Coronary artery (tissue), 2 donors: Measurements from ENCODE around the gene DNAH9.

Experiments
- DNase-seq: peaks from one replicate; pipeline ENCODE4 v3.0.0-alpha.2; 2017; ENCODE audit warnings: low spot score
- H3K27ac ChIP-seq, 2 donors: fragments of 200-600 bp; sonication (generic); one replicate each; pipeline ENCODE4 v1.5.1; 2016 to 2019
- H3K4me3 ChIP-seq: fragments of 200-600 bp; sonication (generic); 2 replicates; pipeline ENCODE4 v1.5.1; 2016; ENCODE audit warnings: mild to moderate bottlenecking, moderate library complexity
- CTCF ChIP-seq: fragments of 200-600 bp; sonication (generic); IDR thresholded peaks from one replicate; pipeline ENCODE4 v1.5.1; 2019; ENCODE audit warnings: antibody characterized with exemption

Gene DNAH9

GRCh38 chr17:11557727-11558452 is 40.4 kb upstream of the DNAH9 start:
- H3K27ac ChIP-seq: no peak overlapping the region
- TF ChIP-seq CTCF: no peak
- H3K4me3 ChIP-seq: no peak overlapping the region
- no peak for DNase-seq

- no peak for DNase-seq
- no peak for TF ChIP-seq CTCF
- H3K27ac ChIP-seq: no peak overlapping the region
- H3K4me3 ChIP-seq: no peak overlapping the region
Observed at GRCh38 chr17:11558681-11559234, 39.5 kb upstream of the DNAH9 start.

- no peak overlapping the region for H3K4me3 ChIP-seq
- H3K27ac ChIP-seq: no peak overlapping the region
- no peak for DNase-seq
- TF ChIP-seq CTCF: no peak
Observed at GRCh38 chr17:11559601-11560000, 38.7 kb upstream of the DNAH9 start.

GRCh38 chr17:11561281-11561680 is 37.0 kb upstream of the DNAH9 start:
- no peak for DNase-seq
- Histone ChIP-seq H3K27ac (no peak overlapping the region), H3K4me3 (no peak overlapping the region)
- TF ChIP-seq CTCF: no peak

- no peak overlapping the region for H3K4me3 ChIP-seq
- no peak for DNase-seq
- TF ChIP-seq CTCF: no peak
- no peak overlapping the region for H3K27ac ChIP-seq
Observed at GRCh38 chr17:11561702-11562101, 36.6 kb upstream of the DNAH9 start.

GRCh38 chr17:11564589-11565380 is 33.5 kb upstream of the DNAH9 start:
- Histone ChIP-seq H3K27ac (no peak overlapping the region), H3K4me3 (no peak overlapping the region)
- no peak for DNase-seq
- TF ChIP-seq CTCF: no peak
